A673 (cell line): ENCODE data around the gene SPATA33. TPM values are rescaled to one million over a fixed set of nuclear protein-coding genes. Genes with fewer than 3 reads are reported as not detected.

Experiments used
- BruUV-seq: library from RNA; stranded (reverse); fragments of 400-500 nt; replicated peaks from 2 replicates; lab custom pipeline; 2021; lab: Mats Ljungman, UMichigan
- CTCF ChIA-PET: fragments of 300-600 bp; sonication (Branson Sonifier 250); formaldehyde crosslinking; loops from one replicate; lab custom pipeline; 2022; ENCODE audit warnings: antibody characterized with exemption; lab: Charles Lee
- POLR2A ChIA-PET: fragments of 300-600 bp; sonication (Branson Sonifier 250); formaldehyde crosslinking; loops from one replicate; lab custom pipeline; 2022; ENCODE audit warnings: antibody characterized with exemption; ENCODE audit not compliant: low non-redundant PET; lab: Charles Lee
- DNase-seq: peaks from one replicate; pipeline ENCODE4 v3.0.0-alpha.2; 2015; ENCODE audit warnings: low spot score
- H3K27ac ChIP-seq: fragments of 200-600 bp; sonication (generic); 2 replicates; pipeline ENCODE4 v1.5.1; 2016; ENCODE audit warnings: mixed run types, low read depth, mild to moderate bottlenecking, mixed read lengths, antibody characterized with exemption, low read length; ENCODE audit not compliant: poor library complexity, severe bottlenecking
- H3K27me3 ChIP-seq: fragments of 200-600 bp; sonication (generic); replicated peaks from 2 replicates; pipeline ENCODE4 v1.6.1; 2017; ENCODE audit warnings: mixed run types, low read depth, mild to moderate bottlenecking, mixed read lengths, antibody characterized with exemption, low read length; ENCODE audit not compliant: insufficient read depth, poor library complexity
- H3K36me3 ChIP-seq: fragments of 200-600 bp; sonication (generic); 2 replicates; pipeline ENCODE4 v1.6.1; 2016; ENCODE audit warnings: mixed run types, mild to moderate bottlenecking, mixed read lengths, antibody characterized with exemption, low read length; ENCODE audit not compliant: insufficient read depth, poor library complexity, severe bottlenecking
- H3K4me1 ChIP-seq: fragments of 200-600 bp; sonication (generic); 2 replicates; pipeline ENCODE4 v1.6.1; 2017; ENCODE audit warnings: mixed run types, mild to moderate bottlenecking, mixed read lengths, antibody characterized with exemption, low read length; ENCODE audit not compliant: insufficient read depth, poor library complexity, severe bottlenecking
- H3K4me3 ChIP-seq: fragments of 200-600 bp; sonication (generic); 2 replicates; pipeline ENCODE4 v1.5.1; 2016; ENCODE audit warnings: low read depth, mixed run types, mild to moderate bottlenecking, mixed read lengths, low read length; ENCODE audit not compliant: poor library complexity, severe bottlenecking
- H3K9me3 ChIP-seq: fragments of 200-600 bp; sonication (generic); 2 replicates; pipeline ENCODE4 v1.6.1; 2016; ENCODE audit warnings: mixed run types, low read depth, mild to moderate bottlenecking, mixed read lengths, antibody characterized with exemption, low read length; ENCODE audit not compliant: poor library complexity, severe bottlenecking
- CTCF ChIP-seq: fragments of 300-800, 200-600 bp; sonication (generic); conservative IDR thresholded peaks from 2 replicates; pipeline ENCODE4 v1.5.1; 2017; ENCODE audit warnings: low read depth, mild to moderate bottlenecking, antibody characterized with exemption, low read length, moderate library complexity, mixed read lengths
- EZH2 ChIP-seq: fragments of 200-600 bp; sonication (generic); IDR thresholded peaks from 2 replicates; pipeline ENCODE4 v1.6.1; 2017; ENCODE audit warnings: borderline replicate concordance, low read depth, mild to moderate bottlenecking, mixed read lengths, antibody characterized with exemption, low read length; ENCODE audit not compliant: poor library complexity, severe bottlenecking
- intact Hi-C: fragments of 100-400 bp; cut with micrococcal nuclease; formaldehyde crosslinking; loops from one replicate; pipeline ENCODE4 v1.10.0; 2022; ENCODE audit not compliant: unreplicated experiment
- total RNA-seq: library from RNA; stranded (reverse); gene quantifications from 2 replicates; pipeline ENCODE4 v1.2.3, GENCODE V29; 2021

The SPATA33 gene
- total RNA-seq, 1 experiment from 2014 or later = 46.7 TPM

DNA sequence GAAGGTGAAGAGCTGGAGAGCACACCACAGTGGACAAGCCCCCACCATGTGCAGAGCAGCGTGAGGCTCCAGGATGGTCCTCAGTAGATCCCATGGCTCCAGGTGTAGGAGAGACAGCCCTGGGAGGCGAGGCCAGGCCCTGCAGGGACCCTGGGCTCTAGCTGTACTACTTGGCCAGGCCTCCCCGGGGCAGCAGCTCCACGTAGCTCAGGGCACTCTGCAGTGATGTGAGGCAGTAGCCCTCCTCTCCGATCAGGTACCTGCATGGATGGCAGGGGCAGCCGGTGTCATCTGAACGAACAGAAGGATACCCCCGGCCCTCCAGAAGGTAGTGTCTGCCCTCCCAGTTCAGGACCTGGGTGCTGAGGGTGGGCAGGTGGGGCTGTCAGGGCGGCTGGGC, 50.1 kb downstream of the SPATA33 start:
- Histone ChIP-seq H3K9me3 (no peaks in the 10 kb centered on the region), H3K36me3 (no peaks in the 10 kb centered on the region), H3K27me3 (no peaks in the 10 kb centered on the region), H3K27ac (no peak overlapping the region), H3K4me3 (no peak overlapping the region), H3K4me1 (peaks cover 2% of the 10 kb centered on the region)
- no TSS peak for BruUV-seq
- ChIA-PET CTCF (interaction anchor here (0.5 kb wide), 1 partner anchor 33 kb away, joined by 5 read pairs; no protein-coding TSS in a partner anchor), POLR2A (no interaction called here)
- DNase-seq = no peak
- intact Hi-C loops = loop anchor here (10.0 kb wide), 2 partner anchors 157 to 207 kb away; partner anchors contain the start of gene MC1R
- TF ChIP-seq EZH2 (no peak), CTCF (no peak)

DNA sequence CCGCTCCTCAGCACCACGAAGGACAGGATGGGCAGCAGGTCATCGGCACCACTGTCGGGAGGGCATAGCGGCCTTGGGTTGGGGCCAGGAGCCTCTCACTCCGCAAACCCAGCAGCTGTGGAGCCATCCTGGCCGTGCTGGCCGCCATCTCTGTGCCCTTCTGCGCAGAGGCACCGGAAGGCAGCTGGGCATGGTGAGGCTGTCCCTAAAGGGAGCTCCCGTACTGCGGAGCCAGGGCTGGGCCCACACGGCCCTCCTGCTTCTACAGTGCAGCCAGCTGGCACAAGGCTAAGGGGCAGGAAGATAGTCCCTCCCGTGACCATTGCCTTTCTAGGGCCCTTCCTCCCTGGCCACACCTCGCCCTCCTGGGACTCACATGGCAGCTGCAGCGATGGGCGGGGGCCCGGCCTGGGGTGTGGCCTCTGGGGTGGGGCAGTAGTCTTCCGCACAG, 50.9 kb downstream of the SPATA33 start:
- no TSS peak for BruUV-seq
- peaks cover 3% of the 10 kb centered on the region for H3K36me3 ChIP-seq
- H3K4me3 ChIP-seq = no peak overlapping the region
- H3K9me3 ChIP-seq = no peaks in the 10 kb centered on the region
- no peak for TF ChIP-seq EZH2
- TF ChIP-seq CTCF = no peak
- H3K27me3 ChIP-seq = no peaks in the 10 kb centered on the region
- CTCF ChIA-PET = no interaction called here
- no peak overlapping the region for H3K27ac ChIP-seq
- no peak for DNase-seq
- H3K4me1 ChIP-seq = peaks cover 5% of the 10 kb centered on the region
- POLR2A ChIA-PET = no interaction called here
- intact Hi-C loops = loop anchor here (10.0 kb wide), 2 partner anchors 156 to 206 kb away; partner anchors contain the start of gene MC1R

DNA sequence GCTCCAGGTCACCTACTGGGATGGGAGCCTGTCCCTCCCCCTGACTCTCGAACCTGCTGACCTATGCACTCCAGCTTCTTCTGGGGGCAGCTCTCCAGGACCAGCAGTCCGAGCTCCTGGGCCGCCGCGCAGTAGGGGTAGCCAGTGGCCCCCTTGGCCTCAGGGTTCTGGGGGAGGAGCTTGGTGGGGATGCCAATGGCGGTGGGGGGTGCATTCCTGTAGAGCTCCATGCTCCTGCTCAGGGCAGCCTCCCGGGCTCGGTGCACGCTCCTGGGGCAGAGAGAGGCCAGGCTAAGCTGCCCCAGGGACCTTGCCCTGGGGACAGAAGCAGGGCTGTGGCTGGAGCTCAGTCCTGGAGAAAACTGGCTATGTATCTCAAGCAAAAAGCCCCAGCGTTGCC, 51.5 kb downstream of the SPATA33 start:
- CTCF ChIA-PET = no interaction called here
- intact Hi-C loops = loop anchor here (10.0 kb wide), 2 partner anchors 156 to 206 kb away; partner anchors contain the start of gene MC1R
- POLR2A ChIA-PET = no interaction called here
- TF ChIP-seq EZH2 (no peak), CTCF (no peak)
- Histone ChIP-seq H3K4me1 (peaks cover 5% of the 10 kb centered on the region), H3K36me3 (peaks cover 8% of the 10 kb centered on the region), H3K9me3 (no peaks in the 10 kb centered on the region), H3K4me3 (no peak overlapping the region), H3K27me3 (no peaks in the 10 kb centered on the region), H3K27ac (no peak overlapping the region)
- DNase-seq = no peak
- BruUV-seq = no TSS peak
